DMS 273 (cell line): ENCODE data around the gene OPCML.

Source experiments
- DNase-seq: peaks from one replicate; lab custom pipeline; 2025; ENCODE audit not compliant: unreplicated experiment; lab: John Stamatoyannopoulos, UW

Gene OPCML

GRCh38 chr11:133366147-133366546 lies 166.2 kb downstream of the OPCML start:
- no peak for DNase-seq

DNA sequence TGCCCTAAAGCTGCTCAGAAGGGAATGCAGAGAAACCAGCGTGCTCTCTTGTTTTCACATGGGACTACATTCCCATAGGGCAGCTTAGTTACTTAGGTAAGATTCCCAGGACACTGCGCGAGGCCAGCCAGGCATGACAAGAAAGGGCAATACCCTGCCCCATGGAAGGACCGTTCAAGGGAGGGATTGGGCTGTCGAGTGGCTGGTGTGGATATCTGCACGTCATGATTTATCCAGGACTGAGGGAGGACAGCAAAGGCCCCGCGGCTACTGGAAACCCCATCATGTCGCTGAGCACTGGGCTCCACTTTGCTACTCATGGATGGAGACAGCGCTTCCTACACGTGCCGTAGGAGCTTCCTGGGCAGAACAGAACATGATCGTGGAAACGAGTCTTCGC lies 169.4 kb downstream of the OPCML start:
- no peak for DNase-seq

- no peak for DNase-seq
Observed at GRCh38 chr11:133362156-133362555, 170.1 kb downstream of the OPCML start.

DNA sequence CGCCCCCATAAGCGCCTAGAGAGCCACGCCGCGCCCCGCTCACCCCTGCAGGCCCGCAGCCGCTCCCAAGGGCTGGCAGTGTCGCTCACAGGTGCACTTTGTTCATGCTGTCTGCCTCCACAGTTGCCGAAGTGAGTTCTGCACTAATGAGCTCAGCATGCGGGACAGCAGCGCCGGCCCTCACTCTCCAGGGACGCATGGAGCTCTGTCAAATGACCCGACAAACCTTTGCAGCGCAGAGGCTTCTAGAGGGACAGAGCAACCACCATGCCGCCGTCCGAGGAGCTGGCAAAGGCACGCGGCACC lies 170.7 kb downstream of the OPCML start:
- no peak for DNase-seq

- DNase-seq, result no peak
Observed at GRCh38 chr11:133360860-133361688, 171.2 kb downstream of the OPCML start.

GRCh38 chr11:133355095-133355494 lies 177.2 kb downstream of the OPCML start:
- no peak for DNase-seq

DNA sequence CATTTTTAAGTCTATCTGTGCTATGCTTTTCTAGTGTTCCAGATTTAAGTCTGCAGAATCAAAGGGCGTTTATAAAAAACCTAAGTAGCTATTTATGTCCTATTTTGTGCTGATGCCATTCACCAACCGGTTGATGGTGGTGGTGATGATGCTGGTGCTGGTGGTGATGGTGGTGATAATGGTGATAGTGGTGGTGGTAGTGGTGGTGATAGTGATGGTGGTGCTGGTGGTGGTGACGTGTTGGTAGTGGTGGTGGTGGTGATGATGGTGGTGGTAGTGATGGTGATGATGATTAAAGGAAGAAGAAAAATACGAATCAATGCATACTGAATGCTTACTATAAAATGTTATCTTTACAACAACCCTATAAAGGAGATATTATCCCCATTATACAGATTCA lies 178.2 kb downstream of the OPCML start:
- DNase-seq, result no peak

- no peak for DNase-seq
Observed at GRCh38 chr11:133350045-133350444, 182.3 kb downstream of the OPCML start.

DNA sequence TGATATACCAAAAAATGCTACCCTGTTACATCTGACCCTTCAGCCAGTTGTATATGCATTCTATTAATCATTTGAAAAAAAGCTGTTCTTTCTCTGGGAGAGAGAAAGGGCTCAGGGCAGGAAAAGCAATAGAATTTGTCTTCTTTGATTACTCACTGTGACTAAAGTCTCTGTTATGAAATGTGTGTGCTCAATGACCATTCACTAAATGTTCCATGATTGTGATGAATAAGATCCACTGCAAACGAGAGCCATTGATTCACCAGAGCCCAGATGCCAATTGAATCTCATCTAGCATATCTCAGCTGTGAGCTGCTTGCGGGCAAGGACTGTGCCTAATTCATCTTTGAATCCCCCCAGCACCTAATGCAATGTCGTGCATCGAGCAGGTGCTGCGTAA lies 184.3 kb downstream of the OPCML start:
- DNase-seq, result no peak

DNA sequence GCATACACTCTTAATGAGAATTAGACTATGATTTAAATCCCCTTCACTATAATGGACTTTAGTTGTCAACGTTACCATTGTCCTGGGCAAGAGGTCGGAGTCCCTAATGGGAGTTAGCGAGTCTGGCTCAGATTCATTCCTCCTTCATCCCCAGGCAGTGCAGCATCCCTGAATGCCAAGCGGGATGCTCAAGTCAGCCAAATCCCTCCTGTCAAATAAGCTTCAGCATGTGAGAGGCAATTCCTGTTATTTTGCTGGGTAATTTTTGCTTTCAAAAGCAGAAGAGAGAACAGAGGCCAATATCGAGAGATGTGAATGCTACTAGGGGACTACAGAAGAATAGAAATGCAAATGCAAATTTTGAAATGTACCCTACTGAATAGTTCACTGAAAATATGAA lies 186.2 kb downstream of the OPCML start:
- no peak for DNase-seq

- no peak for DNase-seq
Observed at GRCh38 chr11:133343951-133344350, 188.3 kb downstream of the OPCML start.

DNA sequence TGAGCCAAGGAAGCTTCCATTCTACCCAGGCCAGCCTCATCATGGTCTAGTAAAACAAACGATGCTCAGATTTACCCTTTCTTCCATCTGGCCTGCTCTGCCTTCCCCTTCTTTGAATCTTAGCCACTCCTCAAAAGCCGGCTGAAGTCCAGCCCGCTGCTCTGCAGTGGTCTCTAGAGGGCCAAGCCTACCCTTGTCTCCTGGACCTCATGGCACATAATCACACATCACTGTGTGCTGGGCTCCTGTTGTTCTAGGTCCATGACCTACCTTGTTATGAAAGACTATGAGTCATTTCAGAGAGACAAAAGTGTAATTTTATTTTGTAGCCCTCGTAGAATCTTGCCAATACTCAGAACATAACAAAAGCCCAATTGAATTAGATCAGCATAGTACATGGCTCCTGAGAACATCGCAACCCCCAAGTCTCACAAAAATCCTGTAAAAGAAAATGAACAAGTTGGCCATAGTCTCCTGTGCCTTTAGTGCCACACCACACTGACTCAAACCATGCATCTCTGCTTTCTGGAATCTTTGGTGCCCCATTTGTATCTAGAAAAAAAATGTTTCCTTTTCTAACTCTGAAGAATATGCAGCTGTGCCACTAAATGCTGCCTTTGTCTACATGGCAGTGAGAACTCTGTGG lies 192.7 kb downstream of the OPCML start:
- DNase-seq, result no peak

DNA sequence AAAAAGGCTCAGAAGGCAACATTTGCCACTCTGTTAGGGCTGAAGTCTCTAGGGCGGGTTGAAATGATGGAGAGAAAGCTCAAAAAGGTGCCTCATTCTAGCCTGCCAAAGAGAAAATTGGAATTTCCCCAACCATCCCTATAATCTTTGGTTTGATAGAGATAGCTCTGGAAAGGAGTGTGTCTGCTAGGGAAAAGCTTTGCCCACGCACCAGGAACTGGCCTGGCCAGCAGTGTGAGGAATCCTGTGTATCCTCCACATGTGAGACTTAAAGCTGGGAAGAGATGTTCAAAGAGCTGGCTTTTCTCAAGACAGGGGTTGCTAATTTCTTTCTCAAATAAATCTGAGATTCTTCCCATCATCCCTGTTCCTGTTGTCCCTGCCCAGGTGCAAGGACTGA lies 193.7 kb downstream of the OPCML start:
- DNase-seq, result no peak

DNA sequence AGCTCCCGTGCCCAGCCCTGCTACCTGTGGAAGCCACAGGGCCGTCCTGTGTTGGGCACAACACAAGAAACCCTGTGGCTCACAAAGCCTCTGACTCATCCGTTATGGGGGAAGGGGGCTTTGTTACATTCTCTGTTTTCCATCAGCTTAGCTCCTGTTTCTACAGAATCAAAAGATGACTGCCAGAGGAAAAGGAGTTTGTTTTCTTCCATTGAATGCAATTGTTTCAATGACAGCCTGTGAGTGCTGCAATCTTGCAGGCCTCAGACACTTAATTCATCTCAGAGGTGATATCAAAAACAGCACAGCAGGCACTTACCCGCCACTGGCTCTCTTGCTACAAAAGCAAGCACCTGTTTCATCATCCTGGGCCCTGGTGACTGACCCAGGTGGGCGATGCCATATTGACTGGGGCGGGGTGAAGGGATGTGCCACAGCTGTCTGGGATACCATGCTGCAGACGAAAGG lies 194.3 kb downstream of the OPCML start:
- no peak for DNase-seq

DNA sequence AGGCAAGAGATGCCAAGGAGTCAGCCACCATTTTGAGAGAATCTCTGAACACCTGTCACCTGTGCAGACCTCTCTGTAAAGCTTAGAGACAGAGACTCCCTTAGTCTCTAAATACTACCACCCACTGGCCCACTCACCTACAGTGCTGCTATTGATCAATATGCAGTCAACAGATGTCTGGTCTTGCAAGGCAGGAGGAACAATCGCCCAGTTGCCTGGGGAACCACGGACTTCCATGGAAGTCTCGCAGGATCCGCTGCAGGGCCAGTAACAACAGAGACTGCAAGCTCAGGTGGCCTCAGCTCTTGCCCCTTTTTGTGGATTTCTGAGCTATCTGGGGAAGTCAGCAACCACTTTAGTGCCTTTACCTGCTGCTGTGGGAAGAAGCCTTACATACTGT lies 195.1 kb downstream of the OPCML start:
- DNase-seq, result no peak

DNA sequence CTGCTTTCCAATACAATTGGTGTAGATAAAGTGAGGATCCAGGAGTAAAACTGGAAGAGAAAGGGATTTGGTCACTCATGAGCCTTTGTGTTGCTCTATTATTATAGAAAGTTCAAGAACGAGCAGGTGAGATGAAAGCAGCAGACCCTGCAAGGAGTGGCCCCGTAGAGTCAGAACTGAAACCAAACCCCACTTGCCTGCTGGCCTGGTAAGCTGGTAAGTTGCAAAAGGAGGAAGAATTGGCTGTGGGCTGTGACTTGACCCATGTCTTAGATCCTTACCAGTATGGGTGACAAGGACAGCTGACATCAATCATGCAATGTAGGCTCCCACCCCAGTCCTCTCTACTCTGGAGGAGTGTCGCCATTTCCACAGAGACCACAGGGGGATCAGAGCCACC lies 201.3 kb downstream of the OPCML start:
- no peak for DNase-seq

GRCh38 chr11:133326849-133327248 lies 205.5 kb downstream of the OPCML start:
- no peak for DNase-seq

DNA sequence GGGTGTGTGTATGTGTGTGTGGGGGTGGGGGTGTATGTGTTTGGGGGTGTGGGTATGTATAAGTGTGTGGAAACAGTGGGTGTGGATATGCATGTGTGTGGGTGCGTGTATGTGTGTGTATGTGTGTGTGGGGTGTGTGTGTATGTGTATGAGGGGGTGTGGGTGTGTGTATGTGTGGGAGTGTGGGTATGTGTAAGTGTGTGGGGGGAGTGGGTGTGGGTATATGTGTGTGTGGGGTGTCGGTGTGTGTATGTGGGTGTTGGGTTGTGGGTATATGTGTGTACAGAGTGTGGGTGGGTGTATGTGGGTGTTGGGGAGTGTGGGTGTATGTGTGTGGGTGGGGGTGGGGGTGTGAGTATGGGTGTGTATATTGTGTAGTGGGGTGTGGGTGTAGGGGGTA lies 206.0 kb downstream of the OPCML start:
- DNase-seq, result no peak

DNA sequence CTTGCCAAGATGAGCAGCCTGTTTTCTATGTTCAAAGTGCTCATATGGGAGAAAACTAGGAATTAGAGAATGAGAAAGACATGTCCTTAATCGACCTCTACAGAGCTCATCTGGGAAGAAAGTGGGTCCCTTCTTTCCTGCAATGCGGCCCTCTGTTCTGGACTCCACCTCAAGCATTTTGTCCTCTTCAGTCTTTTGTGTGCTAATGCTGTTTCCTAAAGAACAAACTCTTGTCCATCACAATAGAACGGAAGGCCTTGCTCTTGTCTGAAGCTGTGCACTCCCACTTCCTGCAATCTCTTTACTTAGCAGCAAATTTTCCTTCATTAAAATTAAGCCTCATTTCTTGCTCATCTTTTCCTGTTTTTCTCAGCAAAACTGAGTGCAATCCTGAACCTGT lies 206.6 kb downstream of the OPCML start:
- no peak for DNase-seq

DNA sequence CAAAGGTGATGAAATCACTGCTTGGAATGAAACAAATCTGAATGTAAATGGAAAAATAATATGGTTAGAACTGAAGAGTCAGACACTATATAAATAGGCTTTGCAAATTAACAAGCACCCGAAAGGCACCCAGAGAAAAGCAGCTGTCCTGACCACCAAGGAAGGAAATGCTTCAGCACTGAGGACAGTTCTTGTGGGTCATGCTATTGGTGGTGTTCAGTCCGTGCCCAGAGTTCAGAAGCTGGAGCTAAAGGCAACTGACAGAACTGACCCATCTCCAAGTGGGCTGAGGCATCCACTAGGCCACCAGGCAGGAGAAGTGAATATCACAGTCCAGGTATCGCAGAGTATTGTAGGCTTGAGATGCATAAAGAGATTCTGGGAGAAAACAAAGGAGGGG lies 208.9 kb downstream of the OPCML start:
- DNase-seq, result no peak

GRCh38 chr11:133318221-133318620 lies 214.1 kb downstream of the OPCML start:
- DNase-seq, result no peak

GRCh38 chr11:133311230-133311629 lies 221.1 kb downstream of the OPCML start:
- DNase-seq, result no peak

- no peak for DNase-seq
Observed at GRCh38 chr11:133306019-133306418, 226.3 kb downstream of the OPCML start.
